Measurements from ENCODE around the gene ARHGEF10L. TPM values are rescaled to one million over a fixed set of nuclear protein-coding genes. Genes with fewer than 3 reads are reported as not detected.
"Not testable (repeated sequence)": the region's sequence is repeated elsewhere in the genome, so short reads cannot be mapped to it uniquely, and the experiment has no call there.

ARHGEF10L gene
- total RNA-seq, 1 donor from 2014 or later: 89.8 TPM

GRCh38 chr1:17621691-17622090 is 82.2 kb downstream of the ARHGEF10L start:
- peaks cover 22% of the 10 kb centered on the region for H3K27me3 Mint-ChIP-seq (ENCODE audit: unreplicated experiment)
- H3K9me3 Mint-ChIP-seq (ENCODE audit: unreplicated experiment): peaks cover 20% of the 10 kb centered on the region
- DNase-seq: no peak
- no peak overlapping the region for H3K27ac Mint-ChIP-seq (ENCODE audit: unreplicated experiment)
- no peak overlapping the region for H3K4me3 Mint-ChIP-seq (ENCODE audit: unreplicated experiment)
- TF ChIP-seq CTCF (IDR thresholded peaks at IDR 0.05; ENCODE audit: partially characterized antibody, unreplicated experiment): no peak
- H3K4me1 Mint-ChIP-seq (ENCODE audit: low read depth, unreplicated experiment): peaks cover 6% of the 10 kb centered on the region
- no peaks in the 10 kb centered on the region for H3K36me3 Mint-ChIP-seq (ENCODE audit: unreplicated experiment)

GRCh38 chr1:17622823-17623222 is 83.3 kb downstream of the ARHGEF10L start:
- Mint-ChIP-seq H3K36me3 (ENCODE audit: unreplicated experiment) (no peaks in the 10 kb centered on the region), H3K27me3 (ENCODE audit: unreplicated experiment) (peaks cover 23% of the 10 kb centered on the region), H3K9me3 (ENCODE audit: unreplicated experiment) (peaks cover 20% of the 10 kb centered on the region), H3K4me3 (ENCODE audit: unreplicated experiment) (no peak overlapping the region), H3K4me1 (ENCODE audit: low read depth, unreplicated experiment) (peaks cover 14% of the 10 kb centered on the region), H3K27ac (ENCODE audit: unreplicated experiment) (no peak overlapping the region)
- DNase-seq: no peak
- TF ChIP-seq CTCF (IDR thresholded peaks at IDR 0.05; ENCODE audit: partially characterized antibody, unreplicated experiment): no peak

- Mint-ChIP-seq H3K4me1 (ENCODE audit: low read depth, unreplicated experiment) (peaks cover 15% of the 10 kb centered on the region), H3K4me3 (ENCODE audit: unreplicated experiment) (no peak overlapping the region), H3K27ac (ENCODE audit: unreplicated experiment) (no peak overlapping the region), H3K36me3 (ENCODE audit: unreplicated experiment) (no peaks in the 10 kb centered on the region), H3K9me3 (ENCODE audit: unreplicated experiment) (peaks cover 16% of the 10 kb centered on the region), H3K27me3 (ENCODE audit: unreplicated experiment) (peaks cover 17% of the 10 kb centered on the region)
- no peak for TF ChIP-seq CTCF (IDR thresholded peaks at IDR 0.05; ENCODE audit: partially characterized antibody, unreplicated experiment)
- DNase-seq: no peak
Observed at GRCh38 chr1:17624611-17625233, 85.2 kb downstream of the ARHGEF10L start.

- no peak for TF ChIP-seq CTCF (IDR thresholded peaks at IDR 0.05; ENCODE audit: partially characterized antibody, unreplicated experiment)
- peaks cover 11% of the 10 kb centered on the region for H3K27me3 Mint-ChIP-seq (ENCODE audit: unreplicated experiment)
- peak; percentile 48 for DNase-seq
- H3K36me3 Mint-ChIP-seq (ENCODE audit: unreplicated experiment): peaks cover 5% of the 10 kb centered on the region
- H3K9me3 Mint-ChIP-seq (ENCODE audit: unreplicated experiment): peaks cover 12% of the 10 kb centered on the region
- peak overlapping the region; percentile 60 for H3K27ac Mint-ChIP-seq (ENCODE audit: unreplicated experiment)
- peaks cover 18% of the 10 kb centered on the region for H3K4me1 Mint-ChIP-seq (ENCODE audit: low read depth, unreplicated experiment)
- peak overlapping the region; percentile 20 for H3K4me3 Mint-ChIP-seq (ENCODE audit: unreplicated experiment)
Observed at GRCh38 chr1:17627239-17628052, 87.9 kb downstream of the ARHGEF10L start.

- peaks cover 12% of the 10 kb centered on the region for H3K9me3 Mint-ChIP-seq (ENCODE audit: unreplicated experiment)
- peaks cover 18% of the 10 kb centered on the region for H3K4me1 Mint-ChIP-seq (ENCODE audit: low read depth, unreplicated experiment)
- H3K27me3 Mint-ChIP-seq (ENCODE audit: unreplicated experiment): peaks cover 13% of the 10 kb centered on the region
- DNase-seq; H3K4me3 Mint-ChIP-seq (ENCODE audit: unreplicated experiment); H3K27ac Mint-ChIP-seq (ENCODE audit: unreplicated experiment); H3K36me3 Mint-ChIP-seq (ENCODE audit: unreplicated experiment): not testable (repeated sequence)
Observed at GRCh38 chr1:17629046-17629445, 89.5 kb downstream of the ARHGEF10L start.

Data from glutamatergic neuron (in vitro differentiated cells).